H1 (cell line): ENCODE data around the gene NAT10. TPM values are rescaled to one million over a fixed set of nuclear protein-coding genes. Genes with fewer than 3 reads are reported as not detected.

Experiments
- POU5F1 ChIP-seq: IDR thresholded peaks from 2 replicates; pipeline ENCODE4 v1.6.1; 2011; ENCODE audit warnings: low read depth, mild to moderate bottlenecking, low read length, moderate library complexity
- polyA plus RNA-seq, 7 experiments: library from polyadenylated mRNA; depleted of rRNA in 3 of 7; stranded (reverse) in 5 of 7; unstranded in 2 of 7; fragments of >200 nt in 5 of 7; fragments of 200-250 nt in 2 of 7; gene quantifications; 1 replicate in 5 of 7; 2 replicates in 1 of 7; 4 replicates in 1 of 7; pipeline versions ENCODE4 v1.2.1 to v1.2.3, GENCODE V29; 2011 to 2013; ENCODE audit warnings: missing spikeins in 2 of 7, mixed read lengths in 2 of 7
- total RNA-seq: library from RNA; stranded (reverse); fragmentation: NEBNext Ultra II Directional; extraction: Animal tissue kit (Norgen Biotek cat#: 25700); gene quantifications from 2 replicates; pipeline ENCODE4 v1.2.1, GENCODE V29; 2021

Gene NAT10
- total and polyA plus RNA-seq, 2 of the 8 experiments (the other 6 are each of a cell fraction or from before 2014, with no cell fraction given), result 66.3 to 89.6 TPM

GRCh38 chr11:34136420-34136819 is 31.0 kb downstream of the NAT10 start (continued):
- TF ChIP-seq POU5F1, result no peak
- TF ChIP-seq, all 59 proteins: peak for 0
